Ovary (tissue), 3 donors: ENCODE data around the gene TESK2.

Source experiments
- EP300 ChIP-seq: sonication (generic); formaldehyde crosslinking; IDR thresholded peaks from one replicate; pipeline ENCODE4 v1.6.1; 2017; ENCODE audit warnings: antibody characterized with exemption
- POLR2A ChIP-seq: fragments of 450-650 bp; IDR thresholded peaks from one replicate; pipeline ENCODE4 v1.6.1; 2017; ENCODE audit warnings: antibody characterized with exemption, mild to moderate bottlenecking, moderate library complexity
- TF ChIP-seq, protein P1 (sequence below), 3 donors: fragments of 450-650 bp in 2 of 3; fragments of 200-600 bp in 1 of 3; IDR thresholded peaks; one replicate each; pipeline versions ENCODE4 v1.5.1 to v1.8.0; 2016 to 2022; ENCODE audit warnings: antibody characterized with exemption in 3 of 3, mild to moderate bottlenecking in 1 of 3
- donor health status: DM: no; HTN: no; CAD: no.

GRCh38 chr1:45522324-45523104, 31.6 kb upstream of the TESK2 start:
- TF ChIP-seq, protein P1, sequence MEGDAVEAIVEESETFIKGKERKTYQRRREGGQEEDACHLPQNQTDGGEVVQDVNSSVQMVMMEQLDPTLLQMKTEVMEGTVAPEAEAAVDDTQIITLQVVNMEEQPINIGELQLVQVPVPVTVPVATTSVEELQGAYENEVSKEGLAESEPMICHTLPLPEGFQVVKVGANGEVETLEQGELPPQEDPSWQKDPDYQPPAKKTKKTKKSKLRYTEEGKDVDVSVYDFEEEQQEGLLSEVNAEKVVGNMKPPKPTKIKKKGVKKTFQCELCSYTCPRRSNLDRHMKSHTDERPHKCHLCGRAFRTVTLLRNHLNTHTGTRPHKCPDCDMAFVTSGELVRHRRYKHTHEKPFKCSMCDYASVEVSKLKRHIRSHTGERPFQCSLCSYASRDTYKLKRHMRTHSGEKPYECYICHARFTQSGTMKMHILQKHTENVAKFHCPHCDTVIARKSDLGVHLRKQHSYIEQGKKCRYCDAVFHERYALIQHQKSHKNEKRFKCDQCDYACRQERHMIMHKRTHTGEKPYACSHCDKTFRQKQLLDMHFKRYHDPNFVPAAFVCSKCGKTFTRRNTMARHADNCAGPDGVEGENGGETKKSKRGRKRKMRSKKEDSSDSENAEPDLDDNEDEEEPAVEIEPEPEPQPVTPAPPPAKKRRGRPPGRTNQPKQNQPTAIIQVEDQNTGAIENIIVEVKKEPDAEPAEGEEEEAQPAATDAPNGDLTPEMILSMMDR (IDR thresholded peaks at IDR 0.05), result no peak
- TF ChIP-seq POLR2A (no peak), EP300 (no peak)
